Activated CD4-positive, alpha-beta T cell treated with anti-CD3 and anti-CD28 coated beads, Interleukin-2, Interleukin-6, amounts not matched to agents 100 ng/mL and 50 ng/mL, durations not matched to agents 16 hours and 8 hours (primary cell): ENCODE measurements around the gene CD96.

ENCODE experiments used
- DNase-seq: peaks from one replicate; pipeline ENCODE4 v3.0.0-alpha.2; 2020

The CD96 gene

GRCh38 chr3:111594781-111595180, 52.8 kb downstream of the CD96 start:
- DNase-seq: peak; percentile 49

DNA sequence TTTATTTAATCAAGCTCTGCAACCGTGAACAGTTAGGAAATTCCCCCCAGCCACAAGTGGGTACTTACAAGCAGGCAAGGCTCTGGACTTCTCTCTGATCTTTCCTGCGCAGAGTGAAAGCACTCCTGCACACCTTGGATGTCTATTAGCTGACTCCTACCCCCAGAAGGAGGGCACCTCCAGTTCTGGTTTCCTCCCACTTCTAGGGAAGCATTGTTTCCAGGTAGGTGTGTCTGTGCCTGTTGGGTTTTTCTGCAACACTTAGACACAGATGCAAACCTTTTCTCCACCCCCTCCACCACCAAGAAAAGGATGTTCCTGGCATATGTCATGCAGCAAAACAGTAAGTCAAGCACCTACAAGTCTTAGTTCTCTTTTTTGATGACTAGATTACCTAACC, 53.2 kb downstream of the CD96 start, which contains the start of gene ZBED2:
Gene ZBED2, minus strand, starts transcription at position 115 of the 400 bp plus-strand sequence. CDS start 1,145 bp downstream, outside the sequence.
- peak; percentile 82 for DNase-seq

- DNase-seq: peak; percentile 66
Observed at GRCh38 chr3:111596328-111596727, 54.3 kb downstream of the CD96 start.

GRCh38 chr3:111598139-111598538, 56.1 kb downstream of the CD96 start:
- no peak for DNase-seq

- DNase-seq: no peak
Observed at GRCh38 chr3:111598552-111598951, 56.6 kb downstream of the CD96 start.

GRCh38 chr3:111601810-111602209, 59.8 kb downstream of the CD96 start:
- DNase-seq: no peak

- DNase-seq: no peak
Observed at GRCh38 chr3:111603679-111604078, 61.7 kb downstream of the CD96 start.

DNA sequence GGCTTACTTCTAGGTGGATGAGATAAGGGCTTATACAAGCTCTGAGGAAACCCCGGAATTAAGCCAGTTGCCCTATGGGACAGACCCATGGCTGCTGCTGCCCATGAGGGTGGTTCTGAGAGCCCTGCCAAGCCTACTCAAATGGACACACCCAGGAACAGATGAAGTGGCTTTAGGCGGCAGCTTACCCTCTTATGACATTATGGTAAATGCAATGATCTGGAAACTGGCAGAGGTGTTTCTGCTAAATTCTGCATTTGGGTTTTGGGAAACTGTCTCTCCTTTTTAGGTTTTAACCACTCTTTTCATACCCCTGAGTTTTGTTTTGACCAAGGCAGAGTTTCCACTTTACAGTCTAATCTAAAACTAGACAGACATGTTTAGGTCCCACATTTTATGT, 62.1 kb downstream of the CD96 start:
- peak; percentile 85 for DNase-seq

DNA sequence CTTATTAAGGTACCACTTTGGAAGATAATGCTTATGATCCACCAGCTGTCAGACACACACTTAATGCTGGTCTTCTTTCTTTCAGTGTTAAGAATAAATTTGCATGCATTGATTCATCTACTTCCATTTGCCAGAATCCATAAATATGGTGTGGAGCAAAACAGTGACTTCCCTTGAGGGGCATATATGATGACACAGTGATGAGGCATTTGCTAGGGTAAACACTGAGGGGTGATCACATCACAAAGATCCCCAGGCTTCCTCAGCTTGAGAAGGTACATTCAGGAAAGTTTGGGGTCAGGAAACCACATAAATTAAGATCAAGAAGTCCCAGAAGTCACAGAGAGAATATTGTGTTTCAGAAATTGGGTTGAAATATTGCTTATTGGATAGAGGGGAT, 63.0 kb downstream of the CD96 start:
- no peak for DNase-seq

DNA sequence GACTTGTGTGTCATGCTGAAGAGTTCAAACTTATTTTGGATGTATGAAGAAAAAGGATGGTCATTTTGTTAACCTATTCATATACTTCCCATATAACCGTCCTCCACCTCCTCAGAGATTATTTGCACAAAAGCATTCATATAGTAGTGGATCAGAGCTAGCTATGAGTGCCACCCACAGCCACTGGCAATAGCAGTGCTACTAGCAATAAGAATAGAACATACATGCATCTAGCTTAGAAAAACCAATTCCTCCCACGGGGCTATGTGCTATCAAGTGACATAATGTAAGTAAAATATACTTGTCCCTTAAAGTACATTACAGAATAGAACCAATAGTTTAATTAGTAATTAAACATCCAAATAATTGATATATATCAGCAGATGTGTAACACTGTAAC, 63.5 kb downstream of the CD96 start:
- no peak for DNase-seq

- DNase-seq: peak; percentile 46
Observed at GRCh38 chr3:111607240-111607920, 65.4 kb downstream of the CD96 start.

DNA sequence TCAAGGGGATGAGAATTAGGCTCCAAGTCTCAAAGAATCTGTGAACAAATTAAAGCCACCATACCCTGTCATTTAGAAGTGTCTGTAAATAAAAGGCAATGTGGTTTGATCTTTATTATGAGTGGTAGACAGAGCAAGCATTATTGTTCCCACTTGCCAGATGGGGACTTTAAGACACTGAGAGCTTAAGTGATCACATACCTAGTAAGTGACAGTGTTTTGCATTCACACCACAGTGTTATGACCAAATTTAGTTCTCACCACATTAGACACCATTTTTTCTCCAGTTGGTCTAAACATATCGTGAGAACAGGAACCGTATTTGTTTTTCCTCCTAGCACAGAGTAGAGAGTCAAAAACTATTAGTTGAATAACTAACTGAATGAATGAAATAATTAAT, 66.4 kb downstream of the CD96 start:
- peak; percentile 50 for DNase-seq

GRCh38 chr3:111609700-111610099, 67.7 kb downstream of the CD96 start:
- no peak for DNase-seq

DNA sequence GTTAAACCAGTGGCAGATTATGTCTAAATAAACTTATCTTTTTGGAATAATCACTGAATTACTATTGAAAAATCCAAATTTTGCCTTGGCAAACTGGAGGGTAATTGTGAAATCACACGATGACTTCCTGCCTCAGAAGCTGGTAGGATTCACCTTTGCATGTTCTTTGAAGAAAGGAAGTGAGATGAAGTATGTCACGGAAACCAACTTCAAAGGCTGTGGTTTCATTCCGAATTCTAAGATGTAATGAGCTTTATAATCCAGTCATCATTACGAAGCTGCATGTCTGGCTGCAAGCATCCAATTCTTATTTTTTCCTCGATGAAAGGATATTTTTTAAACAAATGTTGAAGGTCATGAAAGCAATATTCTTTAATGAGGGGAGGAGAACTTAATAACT, 68.2 kb downstream of the CD96 start:
- DNase-seq: peak; percentile 88

DNA sequence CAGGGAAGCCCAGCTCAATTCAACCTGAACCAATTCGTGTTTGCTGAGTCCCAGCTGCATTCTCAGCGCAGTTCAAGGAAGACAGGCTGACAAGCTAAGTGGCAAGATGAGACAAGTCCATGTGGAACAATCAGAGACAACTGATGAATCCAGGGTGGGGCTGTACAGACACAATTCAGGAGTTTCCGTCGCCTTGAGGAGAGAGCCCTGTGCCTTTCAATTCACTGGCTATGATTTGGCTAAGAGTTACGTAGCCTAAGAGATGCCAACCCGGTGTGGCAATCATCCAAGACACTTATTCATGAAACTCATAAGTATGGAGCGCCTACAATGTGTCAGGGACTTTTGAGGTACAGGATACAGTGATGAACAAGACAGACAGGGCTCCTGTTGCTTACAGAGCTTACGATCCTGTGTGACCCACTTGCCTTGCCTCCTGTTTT, 68.6 kb downstream of the CD96 start:
- peak; percentile 58 for DNase-seq

DNA sequence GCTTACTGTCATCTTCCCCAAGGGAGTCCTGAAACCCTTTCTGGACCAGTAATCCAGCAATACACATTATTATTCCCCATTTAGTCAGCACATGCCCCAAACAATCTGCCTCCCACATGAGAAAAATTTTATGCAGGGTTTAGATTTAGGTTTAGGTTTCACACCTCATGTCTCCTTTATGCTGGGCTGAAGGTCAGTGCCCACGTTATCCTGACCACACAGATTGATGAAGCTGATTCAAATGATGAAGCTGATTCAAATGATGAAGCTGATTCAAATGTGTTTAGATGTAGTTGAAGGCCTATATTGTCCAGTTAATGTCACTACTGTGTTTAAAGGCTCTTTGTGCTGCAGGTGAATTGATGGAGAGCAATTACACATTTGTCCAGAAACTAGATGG, 71.3 kb downstream of the CD96 start:
- DNase-seq: peak; percentile 59

DNA sequence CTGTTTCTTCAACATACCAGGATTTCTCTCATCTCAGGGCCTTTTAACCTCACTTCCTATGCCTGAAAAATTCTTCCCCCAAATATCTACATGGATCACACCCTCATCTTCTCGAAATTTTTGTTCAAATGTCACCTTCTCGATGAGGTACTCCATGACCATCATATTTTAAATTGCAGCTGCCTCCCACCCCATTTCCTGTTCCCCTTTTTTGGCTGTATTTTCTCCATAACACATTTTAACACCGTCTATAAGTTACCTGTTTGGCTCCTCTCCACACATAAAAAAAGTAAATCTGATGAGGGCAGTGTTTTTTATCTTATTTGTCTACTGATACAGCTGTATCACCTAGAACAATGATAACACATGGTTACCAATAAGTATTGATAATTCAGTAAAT, 73.9 kb downstream of the CD96 start:
- no peak for DNase-seq

- DNase-seq: peak; percentile 83
Observed at GRCh38 chr3:111616417-111617105, 74.6 kb downstream of the CD96 start.

DNA sequence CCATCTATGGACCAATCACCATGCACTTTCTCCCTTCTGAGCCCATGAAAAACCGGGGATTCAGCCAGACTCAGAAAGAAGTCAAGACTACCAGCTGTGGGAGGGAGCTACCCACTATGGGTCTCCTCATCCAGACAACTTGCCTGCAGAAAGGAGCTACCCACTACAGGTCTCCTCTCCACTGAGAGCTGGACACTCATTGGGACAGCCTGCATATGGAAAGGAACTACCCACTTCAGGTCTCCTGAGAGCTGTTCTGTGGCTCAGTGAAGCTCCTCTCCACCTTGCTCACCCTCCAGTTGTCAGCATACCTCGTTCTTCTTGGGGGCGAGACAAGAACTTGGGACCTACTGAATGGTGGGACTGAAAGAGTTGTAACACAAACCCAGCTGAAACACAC, 75.4 kb downstream of the CD96 start:
- no peak for DNase-seq

- no peak for DNase-seq
Observed at GRCh38 chr3:111617912-111618601, 76.1 kb downstream of the CD96 start.

DNA sequence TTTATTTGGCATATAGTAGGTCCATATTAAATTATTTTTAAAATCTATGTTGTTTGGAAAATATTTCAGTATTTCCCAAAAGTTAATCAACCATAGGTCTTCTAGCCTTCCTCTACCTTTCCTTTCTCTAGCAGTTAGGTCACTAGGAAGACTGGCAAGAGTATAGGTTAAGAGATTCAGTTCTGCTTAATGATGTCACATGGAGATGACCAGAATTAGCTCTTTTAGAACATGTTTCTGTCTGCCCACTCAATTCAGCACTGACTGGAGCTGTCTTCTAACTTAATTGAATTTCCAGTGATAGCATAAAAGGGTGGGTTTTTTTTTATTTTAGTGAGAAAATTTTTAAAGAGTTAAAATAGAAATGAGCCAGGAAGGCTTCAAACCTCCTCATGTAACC, 76.9 kb downstream of the CD96 start:
- no peak for DNase-seq

GRCh38 chr3:111619833-111620232, 77.8 kb downstream of the CD96 start:
- no peak for DNase-seq

DNA sequence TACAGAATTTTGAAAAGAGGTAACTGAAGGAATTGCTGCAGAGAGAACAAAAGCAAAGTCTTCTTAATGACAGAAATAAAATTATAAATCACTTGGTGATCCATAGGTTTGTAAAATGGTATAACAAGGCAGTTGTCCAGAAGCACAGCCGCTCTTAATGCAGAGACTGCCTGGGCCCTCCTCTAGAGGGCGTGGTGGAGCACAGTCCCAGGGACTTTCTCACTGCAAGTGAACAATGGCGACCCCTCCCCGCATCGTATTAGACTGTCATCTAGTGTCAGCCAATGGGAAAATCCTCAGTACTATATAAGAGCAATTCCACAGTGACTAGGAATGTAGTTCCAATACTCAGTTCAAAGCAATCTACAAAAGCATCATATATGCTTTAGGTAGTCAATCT, 79.5 kb downstream of the CD96 start:
- peak; percentile 41 for DNase-seq

DNA sequence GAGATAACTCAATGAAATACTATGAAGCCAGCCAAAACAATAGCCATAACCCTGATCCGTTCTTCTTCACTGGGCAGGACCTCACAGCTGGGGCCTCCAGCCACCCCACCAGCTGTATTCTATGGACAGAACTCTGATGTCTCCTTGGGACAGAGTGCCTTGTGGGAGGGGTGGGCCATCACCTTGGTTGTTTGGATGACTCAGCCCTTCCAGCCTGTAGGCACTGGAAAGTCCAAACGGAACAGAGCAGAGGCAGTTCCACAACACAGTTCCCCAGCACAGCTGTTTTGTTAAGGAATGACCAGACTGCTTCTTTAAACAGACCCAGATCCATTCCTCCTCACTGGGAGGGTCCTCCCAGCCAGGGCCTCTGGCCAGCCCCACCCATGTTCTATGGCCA, 85.1 kb downstream of the CD96 start:
- no peak for DNase-seq
